Neural cell (in vitro differentiated cells): ENCODE data around the gene MLLT3.

ENCODE experiments used
- SMC3 ChIP-seq: fragments of 450-650 bp; conservative IDR thresholded peaks from 2 replicates; pipeline ENCODE4 v1.6.1; 2014; ENCODE audit warnings: antibody characterized with exemption, mild to moderate bottlenecking, moderate library complexity; ENCODE audit not compliant: poor library complexity
- TF ChIP-seq, protein P1 (sequence below): IDR thresholded peaks from 2 replicates; pipeline ENCODE4 v1.6.1; 2012; ENCODE audit warnings: borderline replicate concordance
- TF ChIP-seq, protein P2 (sequence below): fragments of 450-650 bp; IDR thresholded peaks from 2 replicates; pipeline ENCODE4 v1.5.1; 2014; ENCODE audit warnings: antibody characterized with exemption, mild to moderate bottlenecking, moderate library complexity; ENCODE audit not compliant: poor library complexity, severe bottlenecking

DNA sequence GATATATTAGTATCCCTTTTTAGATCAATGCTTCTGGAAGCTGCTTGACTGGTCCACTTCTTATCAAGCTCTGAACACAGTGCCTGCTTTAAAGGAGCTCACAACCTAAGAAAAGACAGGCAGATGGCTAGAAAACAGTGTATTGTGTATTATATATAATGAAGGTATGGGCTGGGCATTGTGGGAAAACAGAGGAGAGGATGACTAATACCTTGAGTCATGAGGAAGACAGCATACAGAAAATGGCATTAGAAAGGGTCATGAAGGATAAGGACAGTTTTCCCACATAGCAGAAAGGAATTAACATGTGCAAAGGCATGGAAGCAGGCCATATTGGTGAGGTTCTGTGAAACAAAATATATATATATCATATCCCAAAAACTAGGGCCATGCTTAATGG, 309.6 kb downstream of the MLLT3 start:
- TF ChIP-seq, protein P1, sequence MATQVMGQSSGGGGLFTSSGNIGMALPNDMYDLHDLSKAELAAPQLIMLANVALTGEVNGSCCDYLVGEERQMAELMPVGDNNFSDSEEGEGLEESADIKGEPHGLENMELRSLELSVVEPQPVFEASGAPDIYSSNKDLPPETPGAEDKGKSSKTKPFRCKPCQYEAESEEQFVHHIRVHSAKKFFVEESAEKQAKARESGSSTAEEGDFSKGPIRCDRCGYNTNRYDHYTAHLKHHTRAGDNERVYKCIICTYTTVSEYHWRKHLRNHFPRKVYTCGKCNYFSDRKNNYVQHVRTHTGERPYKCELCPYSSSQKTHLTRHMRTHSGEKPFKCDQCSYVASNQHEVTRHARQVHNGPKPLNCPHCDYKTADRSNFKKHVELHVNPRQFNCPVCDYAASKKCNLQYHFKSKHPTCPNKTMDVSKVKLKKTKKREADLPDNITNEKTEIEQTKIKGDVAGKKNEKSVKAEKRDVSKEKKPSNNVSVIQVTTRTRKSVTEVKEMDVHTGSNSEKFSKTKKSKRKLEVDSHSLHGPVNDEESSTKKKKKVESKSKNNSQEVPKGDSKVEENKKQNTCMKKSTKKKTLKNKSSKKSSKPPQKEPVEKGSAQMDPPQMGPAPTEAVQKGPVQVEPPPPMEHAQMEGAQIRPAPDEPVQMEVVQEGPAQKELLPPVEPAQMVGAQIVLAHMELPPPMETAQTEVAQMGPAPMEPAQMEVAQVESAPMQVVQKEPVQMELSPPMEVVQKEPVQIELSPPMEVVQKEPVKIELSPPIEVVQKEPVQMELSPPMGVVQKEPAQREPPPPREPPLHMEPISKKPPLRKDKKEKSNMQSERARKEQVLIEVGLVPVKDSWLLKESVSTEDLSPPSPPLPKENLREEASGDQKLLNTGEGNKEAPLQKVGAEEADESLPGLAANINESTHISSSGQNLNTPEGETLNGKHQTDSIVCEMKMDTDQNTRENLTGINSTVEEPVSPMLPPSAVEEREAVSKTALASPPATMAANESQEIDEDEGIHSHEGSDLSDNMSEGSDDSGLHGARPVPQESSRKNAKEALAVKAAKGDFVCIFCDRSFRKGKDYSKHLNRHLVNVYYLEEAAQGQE, result no peak
- TF ChIP-seq, protein P2, sequence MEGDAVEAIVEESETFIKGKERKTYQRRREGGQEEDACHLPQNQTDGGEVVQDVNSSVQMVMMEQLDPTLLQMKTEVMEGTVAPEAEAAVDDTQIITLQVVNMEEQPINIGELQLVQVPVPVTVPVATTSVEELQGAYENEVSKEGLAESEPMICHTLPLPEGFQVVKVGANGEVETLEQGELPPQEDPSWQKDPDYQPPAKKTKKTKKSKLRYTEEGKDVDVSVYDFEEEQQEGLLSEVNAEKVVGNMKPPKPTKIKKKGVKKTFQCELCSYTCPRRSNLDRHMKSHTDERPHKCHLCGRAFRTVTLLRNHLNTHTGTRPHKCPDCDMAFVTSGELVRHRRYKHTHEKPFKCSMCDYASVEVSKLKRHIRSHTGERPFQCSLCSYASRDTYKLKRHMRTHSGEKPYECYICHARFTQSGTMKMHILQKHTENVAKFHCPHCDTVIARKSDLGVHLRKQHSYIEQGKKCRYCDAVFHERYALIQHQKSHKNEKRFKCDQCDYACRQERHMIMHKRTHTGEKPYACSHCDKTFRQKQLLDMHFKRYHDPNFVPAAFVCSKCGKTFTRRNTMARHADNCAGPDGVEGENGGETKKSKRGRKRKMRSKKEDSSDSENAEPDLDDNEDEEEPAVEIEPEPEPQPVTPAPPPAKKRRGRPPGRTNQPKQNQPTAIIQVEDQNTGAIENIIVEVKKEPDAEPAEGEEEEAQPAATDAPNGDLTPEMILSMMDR, result no peak
- no peak for TF ChIP-seq SMC3
